OCI-LY1 (cell line): ENCODE results near the gene CHST15.
A peak's percentile ranks its signal among the peaks of the same experiment; 100 is the strongest.

Experiments used
- H2AFZ ChIP-seq: fragments of 200-600 bp; sonication (generic), shearing (Covaris generic); 2 replicates; pipeline ENCODE4 v1.6.0; 2014; ENCODE audit warnings: antibody characterized with exemption, mild to moderate bottlenecking, low read length
- H3F3A ChIP-seq: fragments of 200-600 bp; sonication (generic), shearing (Covaris generic); 2 replicates; pipeline ENCODE4 v1.6.0; 2014; ENCODE audit warnings: mild to moderate bottlenecking, antibody characterized with exemption, low read length, moderate library complexity; ENCODE audit not compliant: insufficient read depth
- H3K27ac ChIP-seq: fragments of 200-600 bp; sonication (generic); 2 replicates; pipeline ENCODE4 v1.5.1; 2014; ENCODE audit warnings: low read length, mixed run types, mild to moderate bottlenecking, low read depth; ENCODE audit not compliant: poor library complexity, severe bottlenecking
- H3K27me3 ChIP-seq: fragments of 200-600 bp; sonication (generic); 2 replicates; pipeline ENCODE4 v1.6.0; 2014; ENCODE audit warnings: antibody characterized with exemption, mild to moderate bottlenecking, low read length, moderate library complexity; ENCODE audit not compliant: insufficient read depth
- H3K36me3 ChIP-seq: fragments of 200-600 bp; sonication (generic); 2 replicates; pipeline ENCODE4 v1.6.1; 2014; ENCODE audit warnings: mild to moderate bottlenecking, antibody characterized with exemption, low read length, moderate library complexity, mixed read lengths; ENCODE audit not compliant: insufficient read depth
- H3K4me1 ChIP-seq: fragments of 200-600 bp; sonication (generic); 2 replicates; pipeline ENCODE4 v1.5.1; 2014; ENCODE audit warnings: mild to moderate bottlenecking, low read length, moderate library complexity; ENCODE audit not compliant: insufficient read depth, severe bottlenecking
- H3K4me2 ChIP-seq: fragments of 200-600 bp; sonication (generic), shearing (Covaris generic); 2 replicates; pipeline ENCODE4 v1.6.1; 2014; ENCODE audit warnings: low read length
- H3K4me3 ChIP-seq: fragments of 200-600 bp; sonication (generic); 2 replicates; pipeline ENCODE4 v1.5.1; 2014; ENCODE audit warnings: low read length, low read depth, mild to moderate bottlenecking, mixed read lengths; ENCODE audit not compliant: poor library complexity, severe bottlenecking
- H3K79me2 ChIP-seq: fragments of 200-600 bp; shearing (Covaris generic); 2 replicates; pipeline ENCODE4 v1.6.1; 2016; ENCODE audit warnings: mixed run types, low read length, mixed read lengths; ENCODE audit not compliant: insufficient read depth
- H3K9ac ChIP-seq: fragments of 200-600 bp; sonication (generic), shearing (Covaris generic); 2 replicates; pipeline ENCODE4 v1.6.1; 2014; ENCODE audit warnings: mild to moderate bottlenecking, low read length, mixed read lengths
- H3K9me2 ChIP-seq: fragments of 200-600 bp; sonication (generic), shearing (Covaris generic); 2 replicates; pipeline ENCODE4 v1.6.1; 2014; ENCODE audit warnings: low read depth, mild to moderate bottlenecking, low read length, mixed read lengths
- H3K9me3 ChIP-seq: fragments of 200-600 bp; shearing (Covaris generic); 2 replicates; pipeline ENCODE4 v1.6.1; 2014; ENCODE audit warnings: low read length, mixed read lengths
- H4K20me1 ChIP-seq: fragments of 200-600 bp; sonication (generic), shearing (Covaris generic); 2 replicates; pipeline ENCODE4 v1.6.0; 2016; ENCODE audit warnings: mild to moderate bottlenecking, low read length; ENCODE audit not compliant: insufficient read depth
- EZH2 ChIP-seq: fragments of 200-600 bp; sonication (generic), shearing (Covaris generic); IDR thresholded peaks from 2 replicates; pipeline ENCODE4 v1.8.0; 2017; ENCODE audit warnings: borderline replicate concordance, mixed run types, mild to moderate bottlenecking, antibody characterized with exemption, low read length, moderate library complexity, mixed read lengths
- TF ChIP-seq, protein P1 (sequence below): fragments of 200-600 bp; sonication (generic), shearing (Covaris generic); IDR thresholded peaks from 2 replicates; pipeline ENCODE4 v1.5.1; 2017; ENCODE audit warnings: mild to moderate bottlenecking, antibody characterized with exemption, low read length, moderate library complexity, mixed read lengths

The CHST15 gene

DNA sequence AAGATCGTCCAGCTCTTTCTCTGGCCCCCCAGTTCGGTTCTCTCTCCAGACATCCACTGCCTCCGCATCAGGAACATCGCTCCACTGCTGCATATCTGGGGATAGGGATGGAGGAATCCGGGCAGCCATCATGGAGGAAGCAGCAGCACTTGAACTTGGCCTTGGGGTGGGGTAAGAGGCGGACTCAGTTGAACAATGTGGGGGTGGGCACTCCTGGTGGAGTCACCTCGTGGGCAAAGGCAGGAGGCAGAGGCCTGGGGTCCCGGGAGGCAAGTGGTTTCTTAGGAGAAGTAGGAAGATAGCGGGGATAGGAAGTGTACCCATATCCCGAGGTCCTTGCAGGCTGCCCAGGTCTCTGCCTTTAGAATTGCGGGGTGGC lies 98.3 kb downstream of the CHST15 start:
- H3K9me2 ChIP-seq = no peaks in the 10 kb centered on the region
- H3K79me2 ChIP-seq = no peaks in the 10 kb centered on the region
- peaks cover 30% of the 10 kb centered on the region for H3K4me1 ChIP-seq
- H3K9ac ChIP-seq = peak overlapping the region; percentile 19; the same call in 1 of the 2 replicates
- H3K9me3 ChIP-seq = no peaks in the 10 kb centered on the region
- no peaks in the 10 kb centered on the region for H4K20me1 ChIP-seq
- TF ChIP-seq, protein P1, sequence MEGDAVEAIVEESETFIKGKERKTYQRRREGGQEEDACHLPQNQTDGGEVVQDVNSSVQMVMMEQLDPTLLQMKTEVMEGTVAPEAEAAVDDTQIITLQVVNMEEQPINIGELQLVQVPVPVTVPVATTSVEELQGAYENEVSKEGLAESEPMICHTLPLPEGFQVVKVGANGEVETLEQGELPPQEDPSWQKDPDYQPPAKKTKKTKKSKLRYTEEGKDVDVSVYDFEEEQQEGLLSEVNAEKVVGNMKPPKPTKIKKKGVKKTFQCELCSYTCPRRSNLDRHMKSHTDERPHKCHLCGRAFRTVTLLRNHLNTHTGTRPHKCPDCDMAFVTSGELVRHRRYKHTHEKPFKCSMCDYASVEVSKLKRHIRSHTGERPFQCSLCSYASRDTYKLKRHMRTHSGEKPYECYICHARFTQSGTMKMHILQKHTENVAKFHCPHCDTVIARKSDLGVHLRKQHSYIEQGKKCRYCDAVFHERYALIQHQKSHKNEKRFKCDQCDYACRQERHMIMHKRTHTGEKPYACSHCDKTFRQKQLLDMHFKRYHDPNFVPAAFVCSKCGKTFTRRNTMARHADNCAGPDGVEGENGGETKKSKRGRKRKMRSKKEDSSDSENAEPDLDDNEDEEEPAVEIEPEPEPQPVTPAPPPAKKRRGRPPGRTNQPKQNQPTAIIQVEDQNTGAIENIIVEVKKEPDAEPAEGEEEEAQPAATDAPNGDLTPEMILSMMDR = no peak
- TF ChIP-seq EZH2 = no peak
- no peak overlapping the region for H3K27ac ChIP-seq
- no peaks in the 10 kb centered on the region for H3K27me3 ChIP-seq
- no peaks in the 10 kb centered on the region for H3K36me3 ChIP-seq
- H2AFZ ChIP-seq = no peak overlapping the region
- no peaks in the 10 kb centered on the region for H3F3A ChIP-seq
- H3K4me2 ChIP-seq = peak overlapping the region; percentile 63
- H3K4me3 ChIP-seq = peak overlapping the region; percentile 39

DNA sequence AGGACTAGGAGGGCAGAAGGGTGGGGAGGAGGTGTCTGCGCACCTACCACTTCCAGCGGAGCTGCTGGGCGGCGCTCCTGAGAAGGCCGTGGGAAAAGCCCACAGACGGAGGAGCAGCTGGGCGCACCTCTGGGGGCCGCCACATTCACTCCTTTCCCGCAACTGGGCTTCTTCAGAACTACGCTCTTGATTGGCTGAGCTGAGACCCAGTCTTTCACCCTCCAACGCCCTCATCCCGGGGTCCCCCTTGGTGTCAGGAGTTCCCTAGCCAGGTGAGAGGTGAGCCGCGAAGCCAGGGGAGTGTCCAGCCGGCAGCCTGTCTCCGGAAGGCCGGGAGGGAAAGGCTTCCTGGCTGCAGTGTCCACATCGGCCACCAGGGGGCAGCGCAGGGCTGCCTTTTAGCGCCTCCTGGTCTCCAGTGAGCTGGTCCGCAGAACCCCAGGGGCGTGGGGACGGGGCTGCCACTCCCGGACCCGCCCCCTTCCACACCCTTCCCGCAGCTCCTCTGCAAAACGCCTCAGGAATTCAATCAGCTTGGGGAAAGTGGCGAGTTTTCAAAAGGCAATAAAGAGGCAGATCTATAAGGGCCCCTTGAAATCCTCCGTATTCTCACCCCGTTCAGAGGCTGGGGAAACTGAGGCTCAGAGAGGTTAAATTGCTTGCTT lies 98.8 kb downstream of the CHST15 start:
- Histone ChIP-seq H3K36me3 (no peaks in the 10 kb centered on the region), H4K20me1 (no peaks in the 10 kb centered on the region), H3K27me3 (no peaks in the 10 kb centered on the region), H3K79me2 (no peaks in the 10 kb centered on the region), H3F3A (no peaks in the 10 kb centered on the region), H2AFZ (no peak overlapping the region), H3K9me2 (no peaks in the 10 kb centered on the region), H3K9me3 (no peaks in the 10 kb centered on the region), H3K4me2 (peak overlapping the region; percentile 63), H3K4me3 (peak overlapping the region; percentile 39), H3K9ac (no peak overlapping the region; the same call in 1 of the 2 replicates), H3K27ac (no peak overlapping the region), H3K4me1 (peaks cover 30% of the 10 kb centered on the region)
- TF ChIP-seq, protein P1 = peak; percentile 96
- TF ChIP-seq EZH2 = no peak

DNA sequence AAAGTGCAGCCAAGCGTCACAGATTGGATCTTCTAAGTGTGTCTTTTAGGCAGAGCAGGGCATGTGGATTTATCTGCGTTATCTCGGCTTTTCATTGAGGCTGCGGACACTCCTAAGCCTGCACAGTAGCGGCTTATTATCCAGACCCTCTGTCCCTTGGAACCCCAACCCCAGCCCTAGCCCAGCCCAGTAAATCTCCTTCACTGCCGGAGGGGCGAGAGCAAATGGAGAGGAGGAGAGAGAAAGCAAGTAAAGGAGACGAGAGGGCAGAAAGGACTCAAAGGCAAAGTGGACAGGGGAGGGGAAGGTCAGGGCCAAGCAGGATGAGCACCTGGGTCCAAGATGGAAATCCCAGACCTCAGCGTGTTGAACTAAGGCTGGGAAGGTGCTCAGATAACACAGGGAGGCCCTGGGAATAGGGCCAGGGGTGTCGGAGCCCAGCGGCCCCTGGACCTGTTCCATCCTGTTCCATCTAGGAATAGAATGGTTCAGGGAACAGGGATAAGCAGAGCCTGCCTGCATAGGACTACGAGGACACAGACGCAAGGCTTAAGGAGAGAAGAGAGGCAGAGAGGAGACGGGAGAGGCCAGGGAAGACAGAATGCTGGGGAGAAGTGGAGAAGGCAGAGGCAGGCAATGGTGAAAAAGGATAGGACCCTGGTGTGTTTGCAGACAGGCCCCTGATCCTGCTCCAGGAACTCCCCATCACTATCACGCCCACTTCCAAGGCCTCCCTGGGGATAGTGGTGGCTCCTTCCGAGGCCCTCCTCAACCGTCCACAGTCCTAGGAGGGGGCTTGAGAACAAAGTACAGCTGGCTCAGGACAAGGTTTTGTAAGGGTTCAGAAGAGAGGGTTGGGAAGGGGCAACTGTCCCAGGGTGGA lies 99.6 kb downstream of the CHST15 start:
- no peak overlapping the region for H3K4me3 ChIP-seq

More for the DNA sequence above, 99.6 kb downstream of the CHST15 start:
- no peak for TF ChIP-seq EZH2
- TF ChIP-seq, protein P1 = no peak
- Histone ChIP-seq H3K9me3 (no peaks in the 10 kb centered on the region), H3K9ac (no peak overlapping the region), H3K9me2 (no peaks in the 10 kb centered on the region), H3K36me3 (no peaks in the 10 kb centered on the region), H3K27me3 (0 out of 2 replicates have a peak, but pooled peaks cover 2% of the 10 kb centered on the region), H2AFZ (no peak overlapping the region), H4K20me1 (no peaks in the 10 kb centered on the region), H3K4me1 (peaks cover 30% of the 10 kb centered on the region), H3F3A (no peaks in the 10 kb centered on the region), H3K79me2 (no peaks in the 10 kb centered on the region), H3K27ac (no peak overlapping the region), H3K4me2 (no peak overlapping the region)
